Measurements from ENCODE around the gene MATR3.

MATR3 gene

GRCh38 chr5:139293507-139294373 is at the start of gene MATR3:
MATR3 (plus strand) TSS chr5:139293740; CDS start chr5:139307416, 13,676 bp downstream.
- no peak for TF ChIP-seq CTCF (conservative IDR thresholded peaks at IDR 0.05)
- peak within 1 kb of the TSS; percentile 100 for H3K27ac ChIP-seq

- H3K27ac ChIP-seq, result no peak overlapping the region
- TF ChIP-seq CTCF (conservative IDR thresholded peaks at IDR 0.05), result no peak
Measured at GRCh38 chr5:139245637-139246339, 47.8 kb upstream of the MATR3 start.

- no peak for TF ChIP-seq CTCF (conservative IDR thresholded peaks at IDR 0.05)
- H3K27ac ChIP-seq, result no peak overlapping the region
Measured at GRCh38 chr5:139246394-139246793, 47.1 kb upstream of the MATR3 start.

GRCh38 chr5:139248826-139249453 is 44.6 kb upstream of the MATR3 start:
- no peak overlapping the region for H3K27ac ChIP-seq
- no peak for TF ChIP-seq CTCF (conservative IDR thresholded peaks at IDR 0.05)

- peak; percentile 21; the same call in 1 of the 2 replicates for TF ChIP-seq CTCF (conservative IDR thresholded peaks at IDR 0.05)
- H3K27ac ChIP-seq, result no peak overlapping the region
Measured at GRCh38 chr5:139251281-139251687, 42.3 kb upstream of the MATR3 start.

- no peak overlapping the region for H3K27ac ChIP-seq
- TF ChIP-seq CTCF (conservative IDR thresholded peaks at IDR 0.05), result no peak
Measured at GRCh38 chr5:139251695-139252288, 41.7 kb upstream of the MATR3 start.

GRCh38 chr5:139253115-139253514 is 40.4 kb upstream of the MATR3 start:
- H3K27ac ChIP-seq, result no peak overlapping the region
- no peak for TF ChIP-seq CTCF (conservative IDR thresholded peaks at IDR 0.05)

Measured in VCaP (cell line).